HCT116 (cell line): ENCODE measurements around the gene EGFL7. TPM values are rescaled to one million over a fixed set of nuclear protein-coding genes. Genes with fewer than 3 reads are reported as not detected.

Experiments used
- ATAC-seq: fragments of 200-7000 bp; cut with Tn5 transposase; 2 replicates; pipeline ENCODE4 v1.9.1; 2020; ENCODE audit warnings: mild to moderate bottlenecking, moderate library complexity
- BruUV-seq: library from RNA; stranded (reverse); fragments of 400-500 nt; replicated peaks from 2 replicates; lab custom pipeline; 2021; lab: Mats Ljungman, UMichigan
- CTCF ChIA-PET: fragments of 300-600 bp; sonication (Branson Sonifier 250); formaldehyde crosslinking; loops from one replicate; lab custom pipeline; 2021; ENCODE audit warnings: antibody characterized with exemption; lab: Charles Lee
- POLR2A ChIA-PET: fragments of 300-600, 350-600 bp; sonication (Branson Sonifier 250); formaldehyde crosslinking; loops from one replicate; lab custom pipeline; 2021; ENCODE audit warnings: antibody characterized with exemption; lab: Charles Lee
- RAD21 ChIA-PET, 2 experiments: fragments of 300-600 bp; sonication (Branson Sonifier 250); formaldehyde crosslinking; loops; one replicate each; lab custom pipeline; 2023; ENCODE audit warnings: low total read pairs in 2 of 2; ENCODE audit not compliant: uncharacterized antibody in 2 of 2, unreplicated experiment in 2 of 2, low non-redundant PET in 1 of 2; lab: Charles Lee
- DNase-seq: peaks from one replicate; pipeline ENCODE4 v3.0.0-alpha.2; 2010; ENCODE audit warnings: low read depth, low spot score
- H2AFZ ChIP-seq: fragments of 200-600 bp; shearing (Covaris generic), sonication (generic); 2 replicates; pipeline ENCODE4 v1.6.1; 2017; ENCODE audit warnings: low read depth, mixed run types, mixed read lengths, antibody characterized with exemption, low read length; ENCODE audit not compliant: poor library complexity, severe bottlenecking
- H3K27ac ChIP-seq: 2 replicates; pipeline ENCODE4 v1.5.1; 2012; ENCODE audit warnings: low read depth, low read length
- H3K27me3 ChIP-seq: fragments of 200-600 bp; sonication (generic); 2 replicates; pipeline ENCODE4 v1.6.1; 2016; ENCODE audit warnings: mixed run types, low read length, mixed read lengths; ENCODE audit not compliant: insufficient read depth
- H3K36me3 ChIP-seq, 2 experiments: fragments of 200-500 bp in 1 of 2; fragments of 200-600 bp in 1 of 2; sonication (Bioruptor generic) in 1 of 2; sonication (generic) in 1 of 2; 2 replicates each; pipeline versions ENCODE4 v1.5.1 to v1.6.1; 2014 to 2016; ENCODE audit warnings: low read length in 2 of 2, inconsistent platforms in 1 of 2, mixed read lengths in 1 of 2, mixed run types in 1 of 2; ENCODE audit not compliant: insufficient read depth in 2 of 2, control insufficient read depth in 1 of 2
- H3K4me1 ChIP-seq, 2 experiments: fragments of 200-600 bp in 1 of 2; sonication (generic) in 1 of 2; 2 replicates each; pipeline versions ENCODE4 v1.5.1 to v1.6.1; 2012 to 2017; ENCODE audit warnings: low read length in 2 of 2, inconsistent platforms in 1 of 2, mild to moderate bottlenecking in 1 of 2, mixed read lengths in 1 of 2, mixed run types in 1 of 2, moderate library complexity in 1 of 2; ENCODE audit not compliant: insufficient read depth in 2 of 2, control insufficient read depth in 1 of 2
- H3K4me2 ChIP-seq: fragments of 200-600 bp; sonication (generic); 2 replicates; pipeline ENCODE4 v1.6.1; 2017; ENCODE audit warnings: mixed run types, low read length, mixed read lengths
- H3K4me3 ChIP-seq, 2 experiments: fragments of 200-600 bp in 1 of 2; sonication (generic) in 1 of 2; replicated peaks in 1 of 2; 2 replicates each; pipeline ENCODE4 v1.5.1; 2011 to 2016; ENCODE audit warnings: low read length in 2 of 2, control low read depth in 1 of 2, low read depth in 1 of 2, mild to moderate bottlenecking in 1 of 2, mixed read lengths in 1 of 2, mixed run types in 1 of 2
- H3K79me2 ChIP-seq: fragments of 200-600 bp; sonication (generic); 2 replicates; pipeline ENCODE4 v1.6.1; 2017; ENCODE audit warnings: mild to moderate bottlenecking, mixed run types, low read length, moderate library complexity, mixed read lengths; ENCODE audit not compliant: insufficient read depth
- H3K9ac ChIP-seq: fragments of 200-600 bp; sonication (generic); 2 replicates; pipeline ENCODE4 v1.6.1; 2016; ENCODE audit warnings: low read length, mixed read lengths
- H3K9me2 ChIP-seq: fragments of 200-600 bp; sonication (generic), shearing (Covaris generic); 2 replicates; pipeline ENCODE4 v1.6.1; 2017; ENCODE audit warnings: mixed run types, mild to moderate bottlenecking, moderate library complexity; ENCODE audit not compliant: insufficient read depth
- H3K9me3 ChIP-seq, 2 experiments: fragments of 200-500 bp in 1 of 2; fragments of 200-600 bp in 1 of 2; sonication (Bioruptor generic) in 1 of 2; sonication (generic) in 1 of 2; 2 replicates each; pipeline ENCODE4 v1.6.1; 2014 to 2017; ENCODE audit warnings: low read length in 2 of 2, mixed read lengths in 2 of 2, inconsistent platforms in 1 of 2, low read depth in 1 of 2, mild to moderate bottlenecking in 1 of 2, mixed run types in 1 of 2, moderate library complexity in 1 of 2; ENCODE audit not compliant: control insufficient read depth in 1 of 2, insufficient read depth in 1 of 2
- H4K20me1 ChIP-seq: fragments of 200-600 bp; sonication (generic), shearing (Covaris generic); 2 replicates; pipeline ENCODE4 v1.6.1; 2017; ENCODE audit warnings: mixed run types, mild to moderate bottlenecking, moderate library complexity; ENCODE audit not compliant: insufficient read depth
- CBX3 ChIP-seq: IDR thresholded peaks from 2 replicates; pipeline ENCODE4 v1.6.1; 2012; ENCODE audit warnings: low read depth
- EZH2 ChIP-seq: fragments of 200-600 bp; sonication (generic); IDR thresholded peaks from 2 replicates; pipeline ENCODE4 v1.6.1; 2017; ENCODE audit warnings: antibody characterized with exemption, mixed run types
- JUND ChIP-seq: IDR thresholded peaks from 2 replicates; pipeline ENCODE4 v1.6.1; 2012
- POLR2AphosphoS5 ChIP-seq: IDR thresholded peaks from 2 replicates; pipeline ENCODE4 v1.6.1; 2011; ENCODE audit warnings: mild to moderate bottlenecking, low read depth, low read length, moderate library complexity
- SIN3A ChIP-seq: IDR thresholded peaks from 2 replicates; pipeline ENCODE4 v1.6.1; 2012; ENCODE audit warnings: low read depth
- ZNF274 ChIP-seq: fragments of 200-500 bp; sonication (Bioruptor generic); IDR thresholded peaks from 2 replicates; pipeline ENCODE4 v1.6.1; 2014; ENCODE audit warnings: mild to moderate bottlenecking, low read depth, low read length, inconsistent platforms
- intact Hi-C: fragments of 100-400 bp; cut with micrococcal nuclease; formaldehyde crosslinking; loops from 2 replicates; pipeline ENCODE4 v1.10.0; 2022
- total RNA-seq: library from RNA; stranded (reverse); gene quantifications from one replicate; pipeline ENCODE4 v1.2.1, GENCODE V29; 2021; ENCODE audit not compliant: unreplicated experiment

The EGFL7 gene
- total RNA-seq, 1 experiment from 2014 or later = 82.0 TPM

DNA sequence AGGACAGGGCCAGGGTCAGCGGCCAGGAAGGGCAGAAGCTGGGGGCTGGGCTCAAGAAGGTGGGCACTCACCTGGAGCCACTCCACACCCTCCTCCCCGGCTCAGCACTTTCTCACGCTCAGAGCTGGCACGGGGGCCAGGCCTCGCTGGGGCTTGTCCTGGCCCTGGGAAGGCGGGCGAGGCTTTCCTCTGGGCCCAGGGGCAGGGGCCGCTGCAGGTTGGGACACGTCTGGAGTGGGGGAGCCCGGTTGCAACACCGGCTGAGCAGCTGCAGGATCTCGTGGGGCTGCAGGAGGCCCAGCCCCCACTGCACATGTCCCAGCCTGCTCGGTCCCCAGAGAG is 38.9 kb upstream of the EGFL7 start (continued):
- TF ChIP-seq ZNF274 = no peak

- no peak overlapping the region for H3K4me3 ChIP-seq
- H2AFZ ChIP-seq = no peak overlapping the region
- peaks cover 0 to 4% of the 10 kb centered on the region in 2 experiments; a peak in 2 of 4 replicates for H3K4me1 ChIP-seq
- no peak overlapping the region for H3K27ac ChIP-seq
- no peaks in the 10 kb centered on the region for H4K20me1 ChIP-seq
- no peak overlapping the region for H3K4me2 ChIP-seq
- H3K36me3 ChIP-seq = no peaks in the 10 kb centered on the region
- POLR2A ChIA-PET = no interaction called here
- DNase-seq (no peak), ATAC-seq (no peak)
- no peak overlapping the region for H3K9ac ChIP-seq
- TF ChIP-seq CBX3 = no peak
- no peak for TF ChIP-seq JUND
- TF ChIP-seq EZH2 = no peak
- TF ChIP-seq SIN3A = no peak
- no peak for TF ChIP-seq POLR2AphosphoS5
- BruUV-seq = no TSS peak
- H3K9me3 ChIP-seq = no peaks in the 10 kb centered on the region
- H3K27me3 ChIP-seq = no peaks in the 10 kb centered on the region
- RAD21 ChIA-PET = interaction anchor here (1.0 to 2.1 kb wide), 4 partner anchors 84 to 139 kb away, joined by 3 to 9 read pairs (median 6); no protein-coding TSS in a partner anchor
- no peaks in the 10 kb centered on the region for H3K79me2 ChIP-seq
- intact Hi-C loops = no loop called here
- no peaks in the 10 kb centered on the region for H3K9me2 ChIP-seq
- CTCF ChIA-PET = interaction anchor here (7.4 kb wide), 1 partner anchor 138 kb away, joined by 108 read pairs; no protein-coding TSS in a partner anchor
Observed at GRCh38 chr9:136624184-136624951, 38.3 kb upstream of the EGFL7 start.
